Tibial nerve (tissue), 4 donors: ENCODE results near the gene CACNA1H. TPM values are rescaled to one million over a fixed set of nuclear protein-coding genes. Genes with fewer than 3 reads are reported as not detected.
"Not testable (repeated sequence)": the region's sequence is repeated elsewhere in the genome, so short reads cannot be mapped to it uniquely, and the experiment has no call there.

Experiments
- DNase-seq, 2 donors: peaks; one replicate each; pipeline ENCODE4 v3.0.0-alpha.2; 2019; ENCODE audit warnings: low spot score in 2 of 2
- H3K27ac ChIP-seq, 4 donors: fragments of 200-600 bp; sonication (generic) in 3 of 4; one replicate each; pipeline ENCODE4 v1.5.1; 2017 to 2019; ENCODE audit warnings: mild to moderate bottlenecking in 1 of 4
- H3K27me3 ChIP-seq, 2 donors: fragments of 200-600 bp; sonication (generic) in 1 of 2; one replicate each; pipeline versions ENCODE4 v1.5.1 to v1.6.0; 2017 to 2019
- H3K36me3 ChIP-seq, 3 donors: fragments of 200-600 bp; sonication (generic); one replicate each; pipeline ENCODE4 v1.5.1; 2018 to 2019
- H3K4me1 ChIP-seq, 4 donors: fragments of 200-600 bp; sonication (generic) in 3 of 4; one replicate each; pipeline ENCODE4 v1.5.1; 2017 to 2019
- H3K4me3 ChIP-seq, 4 donors: fragments of 200-600 bp; sonication (generic) in 3 of 4; one replicate each; pipeline ENCODE4 v1.5.1; 2017 to 2019; ENCODE audit warnings: mild to moderate bottlenecking in 1 of 4, moderate library complexity in 1 of 4
- H3K9me3 ChIP-seq, 4 donors: fragments of 200-600 bp; sonication (generic) in 3 of 4; one replicate each; pipeline ENCODE4 v1.5.1; 2017 to 2019
- CTCF ChIP-seq, 5 experiments: fragments of 200-600 bp in 3 of 5; fragments of 450-650 bp in 2 of 5; sonication (generic) in 3 of 5; IDR thresholded peaks; one replicate each; pipeline ENCODE4 v1.5.1; 2016 to 2019; ENCODE audit warnings: antibody characterized with exemption in 5 of 5, mild to moderate bottlenecking in 3 of 5, moderate library complexity in 2 of 5
- EP300 ChIP-seq, 2 donors: sonication (generic); formaldehyde crosslinking; IDR thresholded peaks; one replicate each; pipeline ENCODE4 v1.6.1; 2017; ENCODE audit warnings: antibody characterized with exemption in 2 of 2, mild to moderate bottlenecking in 1 of 2
- POLR2A ChIP-seq, 2 donors: fragments of 450-650 bp; IDR thresholded peaks; one replicate each; pipeline ENCODE4 v1.6.1; 2017; ENCODE audit warnings: antibody characterized with exemption in 2 of 2, mild to moderate bottlenecking in 2 of 2, moderate library complexity in 2 of 2
- WGBS, 2 donors: methylation state at CpG; one replicate each; pipeline ENCODE4 v1.1.5; 2018; 5-methylcytosine and 5-hydroxymethylcytosine counted together
- total RNA-seq, 4 donors: library from RNA; depleted of rRNA; stranded (reverse); fragments of >200 nt; gene quantifications; one replicate each; pipeline ENCODE4 v1.1.0, GENCODE V29; 2016

CACNA1H gene
- total RNA-seq, 4 donors from 2014 or later = 3.8 to 12.0 (median 9.0) TPM

GRCh38 chr16:1184980-1185379 is 32.1 kb downstream of the CACNA1H start:
- Histone ChIP-seq H3K4me3 (no peak overlapping the region), H3K4me1 (peaks cover 0 to 16% (median 0%) of the 10 kb centered on the region in 4 donors), H3K27me3 (peaks cover 0 to 40% of the 10 kb centered on the region in 2 donors), H3K36me3 (no peaks in the 10 kb centered on the region), H3K27ac (no peak overlapping the region), H3K9me3 (no peaks in the 10 kb centered on the region)
- DNase-seq = no peak
- TF ChIP-seq POLR2A (IDR thresholded peaks at IDR 0.05) = no peak
- TF ChIP-seq CTCF (IDR thresholded peaks at IDR 0.05) = no peak
- TF ChIP-seq EP300 (IDR thresholded peaks at IDR 0.05) = no peak
- WGBS, 2 donors = 96% methylated on average over 18 of the region's 18 CpGs

- not testable (repeated sequence) for H3K9me3 ChIP-seq, H3K4me3 ChIP-seq, DNase-seq, H3K27ac ChIP-seq, H3K36me3 ChIP-seq
- Histone ChIP-seq H3K4me1 (peaks cover 0 to 16% (median 0%) of the 10 kb centered on the region in 4 donors), H3K27me3 (peaks cover 0 to 34% of the 10 kb centered on the region in 2 donors)
- 91 to 93% methylated on average over 36 to 39 of the region's 86 CpGs for WGBS, 2 donors
These were observed 32.7 kb downstream of the CACNA1H start for GRCh38 chr16:1185460-1186207.

GRCh38 chr16:1188432-1189189 is 35.7 kb downstream of the CACNA1H start:
- Histone ChIP-seq H3K27me3 (peaks cover 0 to 14% of the 10 kb centered on the region in 2 donors), H3K9me3 (no peaks in the 10 kb centered on the region), H3K27ac (no peak overlapping the region), H3K36me3 (no peaks in the 10 kb centered on the region), H3K4me3 (no peak overlapping the region), H3K4me1 (no peaks in the 10 kb centered on the region)
- peak; percentile 13 to 26 for DNase-seq
- 35 to 46% methylated on average over 23 to 24 of the region's 32 CpGs for WGBS, 2 donors
- TF ChIP-seq EP300 (IDR thresholded peaks at IDR 0.05) = no peak
- no peak for TF ChIP-seq CTCF (IDR thresholded peaks at IDR 0.05)
- no peak for TF ChIP-seq POLR2A (IDR thresholded peaks at IDR 0.05)

GRCh38 chr16:1189455-1189854 is 36.5 kb downstream of the CACNA1H start:
- H3K9me3 ChIP-seq = no peaks in the 10 kb centered on the region
- no peak overlapping the region for H3K27ac ChIP-seq
- no peak for DNase-seq
- no peak for TF ChIP-seq CTCF (IDR thresholded peaks at IDR 0.05)
- TF ChIP-seq EP300 (IDR thresholded peaks at IDR 0.05) = no peak
- 76% methylated on average over 7 of the region's 7 CpGs for WGBS, 2 donors
- peaks cover 0 to 2% (median 0%) of the 10 kb centered on the region in 4 donors for H3K4me1 ChIP-seq
- H3K4me3 ChIP-seq = no peak overlapping the region
- H3K27me3 ChIP-seq = peaks cover 0 to 16% of the 10 kb centered on the region in 2 donors
- no peaks in the 10 kb centered on the region for H3K36me3 ChIP-seq

- H3K4me1 ChIP-seq, H3K4me3 ChIP-seq, DNase-seq, H3K9me3 ChIP-seq, H3K36me3 ChIP-seq, H3K27ac ChIP-seq: not testable (repeated sequence)
- 91% methylated on average over 8 of the region's 11 CpGs; no CpG with 5 or more reads in 1 of the 2 donors for WGBS, 2 donors
- H3K27me3 ChIP-seq = peaks cover 0 to 25% of the 10 kb centered on the region in 2 donors
These were observed 37.9 kb downstream of the CACNA1H start for GRCh38 chr16:1190789-1191188.
